Renal pelvis (tissue), 4 donors: Measurements from ENCODE around the gene STXBP1. TPM values are rescaled to one million over a fixed set of nuclear protein-coding genes. Genes with fewer than 3 reads are reported as not detected.
"Not testable (repeated sequence)": the region's sequence is repeated elsewhere in the genome, so short reads cannot be mapped to it uniquely, and the experiment has no call there.

ENCODE experiments used
- DNase-seq: peaks from one replicate; pipeline ENCODE4 v3.0.0-alpha.2; 2013
- polyA plus RNA-seq, 3 donors: library from polyadenylated mRNA; unstranded; fragments of 120-200 nt; gene quantifications; one replicate each; pipeline ENCODE4 v1.2.1, GENCODE V29; 2013; ENCODE audit not compliant: insufficient read length in 3 of 3

Gene STXBP1
- polyA plus RNA-seq, 3 donors = 27.7 to 33.4 (median 33.1) TPM

- DNase-seq = peak; percentile 72
Measured at GRCh38 chr9:127608104-127608966, 3.7 kb upstream of the STXBP1 start.

DNA sequence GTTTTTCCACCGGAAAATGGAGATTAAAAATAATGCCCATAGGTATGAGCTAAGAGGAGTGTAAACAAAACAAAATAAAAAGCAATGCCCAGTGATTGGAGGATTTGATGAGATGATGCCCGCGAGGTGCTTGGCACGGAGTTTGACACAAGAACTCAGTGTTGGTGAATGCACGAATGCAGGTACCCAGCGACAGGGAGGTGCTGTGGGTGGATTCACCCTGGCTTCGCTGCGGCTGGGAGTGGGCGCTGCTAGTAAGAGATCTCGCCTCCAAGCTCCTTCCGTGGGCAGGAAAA lies 526 bp upstream of the STXBP1 start:
- DNase-seq = no peak

GRCh38 chr9:127612939-127613582 lies 984 bp downstream of the STXBP1 start:
- DNase-seq = no peak

DNA sequence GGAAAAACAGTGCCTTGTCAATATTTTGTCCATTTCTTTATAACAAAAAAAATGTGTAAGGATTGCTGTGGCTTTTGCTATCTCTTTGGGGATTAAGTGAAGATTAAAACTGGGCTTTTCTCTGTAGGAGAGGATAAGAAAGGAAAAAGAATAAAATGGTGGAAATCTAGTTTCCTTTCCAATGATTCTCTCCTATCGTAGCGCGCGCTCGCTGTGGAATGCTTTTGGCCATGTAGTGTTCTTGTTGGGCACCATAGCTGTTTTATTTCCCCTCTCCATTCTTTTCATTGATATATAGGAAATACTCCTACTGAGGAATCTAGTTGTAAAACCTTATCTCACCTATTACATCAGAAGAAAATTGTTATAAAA lies 1.5 kb downstream of the STXBP1 start:
- no peak for DNase-seq

GRCh38 chr9:127614961-127615360 lies 2.9 kb downstream of the STXBP1 start:
- DNase-seq = no peak

DNA sequence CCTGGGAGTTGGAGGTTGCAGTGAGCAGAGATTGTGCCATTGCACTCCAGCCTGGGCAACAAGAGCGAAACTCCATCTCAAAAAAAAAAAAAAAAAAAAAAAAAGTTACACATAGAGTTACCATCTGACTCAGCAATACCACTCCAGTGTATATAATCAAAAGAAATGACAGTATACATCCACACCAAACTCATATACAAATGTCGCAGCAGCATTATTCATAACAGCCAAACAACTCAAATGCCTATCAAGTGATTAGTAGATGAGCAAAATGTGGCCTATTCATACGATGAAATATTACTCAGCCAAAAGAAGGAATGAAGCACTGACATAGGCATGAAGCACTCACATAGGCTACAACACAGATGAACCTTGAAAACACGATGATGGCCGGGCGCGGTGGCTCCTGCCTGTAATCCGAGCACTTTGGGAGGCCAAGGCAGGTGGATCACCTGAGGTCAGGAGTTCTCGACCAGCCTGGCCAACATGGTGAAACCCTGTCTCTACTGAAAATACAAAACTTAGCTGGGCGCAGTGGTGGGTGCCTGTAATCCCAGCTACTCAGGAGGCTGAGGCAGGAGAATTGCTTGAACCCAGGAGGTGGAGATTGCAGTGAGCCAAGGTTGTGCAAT lies 9.4 kb downstream of the STXBP1 start:
- not testable (repeated sequence) for DNase-seq

GRCh38 chr9:127626752-127627493 lies 14.8 kb downstream of the STXBP1 start:
- no peak for DNase-seq

DNA sequence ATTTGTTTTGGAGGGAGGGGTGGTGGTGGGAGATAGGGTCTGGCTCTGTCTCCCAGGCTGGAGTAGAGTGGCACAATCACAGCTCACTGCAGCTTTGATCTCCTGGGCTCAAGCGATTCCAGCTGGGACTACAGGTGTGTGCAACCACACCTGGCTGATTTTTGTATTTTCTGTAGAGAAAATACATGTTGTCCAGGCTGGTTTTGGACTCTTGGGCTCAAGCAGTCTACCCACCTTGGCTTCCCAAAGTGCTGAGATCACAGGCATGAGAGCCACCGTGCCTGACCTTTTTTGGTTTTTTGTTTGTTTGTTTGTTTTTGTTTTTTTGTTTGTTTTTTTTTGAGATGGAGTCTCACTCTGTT lies 15.4 kb downstream of the STXBP1 start:
- no peak for DNase-seq

DNA sequence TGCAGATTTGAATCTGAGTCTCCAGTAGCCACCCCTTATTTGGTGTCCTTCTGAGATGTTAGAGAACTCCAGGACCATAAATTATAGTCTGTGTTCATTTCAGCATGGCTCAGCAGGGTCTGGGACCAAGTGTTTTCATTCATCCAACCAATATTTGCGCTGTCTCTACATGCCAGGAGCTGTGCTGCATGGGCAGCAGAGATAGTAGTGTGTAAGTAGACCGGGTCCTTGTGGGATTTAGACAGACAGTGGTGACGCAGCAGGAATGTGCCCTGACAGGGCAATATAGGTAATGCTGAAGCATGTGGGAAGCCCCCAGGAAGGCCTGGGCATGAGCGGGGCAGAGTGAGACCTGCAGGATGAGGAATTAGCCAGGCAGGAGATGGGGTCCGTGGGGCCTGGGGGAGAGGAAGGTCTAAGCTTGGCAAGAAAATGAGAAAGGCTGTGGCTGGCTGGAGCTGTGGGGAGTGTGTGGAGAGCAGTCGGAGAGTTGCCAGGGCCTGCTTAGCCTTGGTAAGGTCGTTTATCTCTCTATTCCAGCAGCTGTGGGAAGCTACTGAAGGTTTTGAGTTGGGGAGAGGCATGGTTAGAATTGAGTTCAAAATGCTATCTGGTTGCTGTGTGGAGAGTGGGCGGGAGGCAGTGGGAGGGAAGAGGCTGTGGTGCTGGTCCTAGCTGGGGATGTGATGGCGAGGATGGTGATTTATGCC lies 16.8 kb downstream of the STXBP1 start:
- no peak for DNase-seq

DNA sequence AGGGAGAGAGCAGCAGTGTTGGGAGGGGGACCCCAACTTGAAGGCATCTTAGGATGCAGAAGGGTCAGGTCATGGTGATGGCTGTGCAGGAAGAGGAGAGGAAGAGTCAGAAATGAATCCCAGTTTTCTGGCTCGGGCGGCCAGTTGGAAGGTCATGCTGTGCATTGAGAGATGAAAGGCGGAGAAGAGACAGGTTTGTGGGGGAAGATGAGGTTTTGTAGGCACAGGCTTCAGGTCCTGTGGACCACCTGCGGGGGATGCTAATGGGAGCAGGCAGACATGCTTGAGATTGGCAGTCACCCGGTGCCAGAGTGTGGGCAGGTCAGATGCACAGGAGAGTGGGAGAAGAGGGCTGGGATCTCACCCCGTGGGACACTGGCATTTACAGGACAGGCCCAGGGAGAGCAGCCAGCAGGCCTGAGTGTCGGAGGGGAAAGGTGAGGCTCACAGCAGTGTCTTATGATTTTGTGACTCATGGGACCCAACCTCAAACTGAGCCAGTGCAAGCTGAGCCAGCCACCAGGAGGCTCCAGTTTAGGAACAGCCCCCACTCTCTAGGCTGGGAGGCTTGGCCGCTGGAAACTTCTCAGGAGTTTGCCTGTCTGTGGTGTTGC lies 17.5 kb downstream of the STXBP1 start:
- DNase-seq = no peak

GRCh38 chr9:127633216-127633862 lies 21.3 kb downstream of the STXBP1 start:
- no peak for DNase-seq

GRCh38 chr9:127634021-127634420 lies 21.9 kb downstream of the STXBP1 start:
- DNase-seq = no peak

GRCh38 chr9:127634698-127635097 lies 22.6 kb downstream of the STXBP1 start:
- DNase-seq = no peak

- no peak for DNase-seq
Measured at GRCh38 chr9:127635201-127635735, 23.2 kb downstream of the STXBP1 start.

DNA sequence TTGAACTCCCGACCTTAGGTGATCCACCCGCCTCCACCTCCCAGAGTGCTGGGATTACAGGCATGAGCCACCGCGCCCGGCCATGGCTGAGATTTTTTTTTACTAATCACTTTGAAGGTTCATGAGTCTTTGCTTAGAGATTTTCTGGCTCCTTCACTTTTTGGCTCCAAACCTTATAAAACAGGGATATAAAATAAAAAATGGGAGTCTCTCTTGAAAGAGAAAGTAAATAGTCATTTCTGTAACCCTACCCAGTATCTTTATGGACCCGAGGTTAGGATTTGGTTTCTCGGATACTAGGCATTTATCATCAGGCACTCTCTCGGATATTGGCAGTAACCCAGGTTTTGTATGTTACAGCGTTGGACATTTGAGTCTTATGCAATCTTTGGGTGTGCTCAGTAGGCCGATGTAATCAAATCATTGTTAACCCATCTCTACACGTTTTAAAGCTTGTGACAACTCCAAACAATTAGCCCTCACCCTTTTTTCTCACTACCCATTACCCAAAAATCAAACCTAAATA lies 25.3 kb downstream of the STXBP1 start:
- DNase-seq = no peak

DNA sequence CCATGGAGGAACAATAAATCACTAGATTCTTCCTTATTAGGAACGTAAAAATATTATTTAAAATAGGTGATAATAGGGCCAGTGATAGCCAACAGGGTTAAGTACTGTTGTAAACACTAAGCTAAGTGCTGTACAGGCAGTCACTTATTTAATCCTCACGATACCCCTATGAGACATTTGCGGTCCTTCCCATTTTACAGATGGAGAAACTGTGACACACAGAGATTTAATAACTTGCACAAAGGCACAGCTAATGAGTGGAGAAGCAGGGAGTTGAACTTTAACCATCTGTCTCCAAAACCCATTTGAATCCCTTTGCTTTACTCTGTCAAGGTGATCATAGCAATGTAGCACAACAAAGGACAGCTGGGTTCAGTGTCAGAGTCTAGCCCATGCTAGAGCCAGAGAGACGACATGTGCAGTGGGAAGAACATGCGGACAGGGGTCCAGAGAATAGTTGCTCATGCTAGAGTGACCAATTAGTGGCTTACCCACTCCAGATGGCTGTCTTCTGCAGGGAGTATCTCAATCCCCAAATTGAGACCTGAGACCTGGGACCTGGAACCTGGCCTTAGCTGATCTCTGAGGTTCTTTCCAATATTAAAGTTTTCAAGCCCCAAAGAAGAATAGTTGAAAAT lies 28.9 kb downstream of the STXBP1 start:
- DNase-seq = no peak

DNA sequence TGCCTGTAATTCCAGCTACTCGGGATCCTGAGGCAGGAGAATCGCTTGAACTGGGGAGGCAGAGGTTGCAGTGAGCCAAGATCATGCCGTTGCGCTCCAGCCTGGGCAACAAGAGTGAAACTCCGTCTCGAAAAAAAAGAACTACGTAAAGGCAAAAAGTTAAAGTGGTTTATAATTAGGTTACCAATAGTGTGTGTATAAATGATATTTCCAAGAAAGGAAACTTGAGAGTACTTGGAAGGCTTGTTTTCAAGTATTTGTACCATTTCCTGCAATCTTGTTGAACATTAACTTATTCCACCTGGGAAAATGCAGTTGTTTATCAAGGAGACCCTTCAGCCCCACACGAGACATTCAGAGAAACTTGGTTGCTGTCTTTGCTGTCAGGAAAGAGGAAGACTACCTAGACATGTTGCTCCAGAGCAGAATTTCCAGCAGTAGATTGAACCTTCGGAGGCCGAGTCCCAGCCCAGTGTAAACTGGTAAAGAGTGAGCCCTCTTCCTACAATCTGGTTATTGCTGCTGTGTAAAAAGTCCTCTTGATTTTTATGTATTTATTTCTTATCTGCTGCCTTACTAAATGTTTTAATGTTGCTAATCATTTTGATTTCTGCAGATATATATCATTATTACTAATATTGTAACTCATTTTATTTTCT lies 30.1 kb downstream of the STXBP1 start:
- DNase-seq = no peak

GRCh38 chr9:127644146-127644827 lies 32.2 kb downstream of the STXBP1 start:
- no peak for DNase-seq

DNA sequence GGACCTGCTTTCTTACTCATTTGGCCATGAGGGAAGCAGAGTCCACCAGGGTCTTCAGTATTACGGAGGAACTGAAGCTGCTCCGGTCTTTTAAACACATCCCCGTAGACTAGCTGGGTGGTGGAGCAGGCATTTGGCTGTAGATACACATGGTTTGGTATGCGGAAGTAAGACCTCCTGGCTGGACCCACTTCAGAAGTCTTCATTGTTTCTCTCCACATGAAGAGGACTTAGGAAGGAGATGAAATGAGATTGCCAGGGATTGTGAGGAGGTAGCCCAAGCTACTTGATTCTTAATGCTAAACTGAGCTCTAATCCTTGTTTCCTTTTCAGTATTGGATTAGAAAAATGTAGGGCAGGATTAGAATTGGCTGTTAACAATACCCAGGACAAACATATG lies 32.9 kb downstream of the STXBP1 start:
- DNase-seq = no peak
